A673 (cell line): ENCODE data around the gene EXOC2. TPM values are rescaled to one million over a fixed set of nuclear protein-coding genes. Genes with fewer than 3 reads are reported as not detected.

ENCODE experiments used
- BruUV-seq: library from RNA; stranded (reverse); fragments of 400-500 nt; replicated peaks from 2 replicates; lab custom pipeline; 2021; lab: Mats Ljungman, UMichigan
- CTCF ChIA-PET: fragments of 300-600 bp; sonication (Branson Sonifier 250); formaldehyde crosslinking; loops from one replicate; lab custom pipeline; 2022; ENCODE audit warnings: antibody characterized with exemption; lab: Charles Lee
- POLR2A ChIA-PET: fragments of 300-600 bp; sonication (Branson Sonifier 250); formaldehyde crosslinking; loops from one replicate; lab custom pipeline; 2022; ENCODE audit warnings: antibody characterized with exemption; ENCODE audit not compliant: low non-redundant PET; lab: Charles Lee
- DNase-seq: peaks from one replicate; pipeline ENCODE4 v3.0.0-alpha.2; 2015; ENCODE audit warnings: low spot score
- H3K27ac ChIP-seq: fragments of 200-600 bp; sonication (generic); 2 replicates; pipeline ENCODE4 v1.5.1; 2016; ENCODE audit warnings: mixed run types, low read depth, mild to moderate bottlenecking, mixed read lengths, antibody characterized with exemption, low read length; ENCODE audit not compliant: poor library complexity, severe bottlenecking
- H3K27me3 ChIP-seq: fragments of 200-600 bp; sonication (generic); replicated peaks from 2 replicates; pipeline ENCODE4 v1.6.1; 2017; ENCODE audit warnings: mixed run types, low read depth, mild to moderate bottlenecking, mixed read lengths, antibody characterized with exemption, low read length; ENCODE audit not compliant: insufficient read depth, poor library complexity
- H3K36me3 ChIP-seq: fragments of 200-600 bp; sonication (generic); 2 replicates; pipeline ENCODE4 v1.6.1; 2016; ENCODE audit warnings: mixed run types, mild to moderate bottlenecking, mixed read lengths, antibody characterized with exemption, low read length; ENCODE audit not compliant: insufficient read depth, poor library complexity, severe bottlenecking
- H3K4me1 ChIP-seq: fragments of 200-600 bp; sonication (generic); 2 replicates; pipeline ENCODE4 v1.6.1; 2017; ENCODE audit warnings: mixed run types, mild to moderate bottlenecking, mixed read lengths, antibody characterized with exemption, low read length; ENCODE audit not compliant: insufficient read depth, poor library complexity, severe bottlenecking
- H3K4me3 ChIP-seq: fragments of 200-600 bp; sonication (generic); 2 replicates; pipeline ENCODE4 v1.5.1; 2016; ENCODE audit warnings: low read depth, mixed run types, mild to moderate bottlenecking, mixed read lengths, low read length; ENCODE audit not compliant: poor library complexity, severe bottlenecking
- H3K9me3 ChIP-seq: fragments of 200-600 bp; sonication (generic); 2 replicates; pipeline ENCODE4 v1.6.1; 2016; ENCODE audit warnings: mixed run types, low read depth, mild to moderate bottlenecking, mixed read lengths, antibody characterized with exemption, low read length; ENCODE audit not compliant: poor library complexity, severe bottlenecking
- EZH2 ChIP-seq: fragments of 200-600 bp; sonication (generic); IDR thresholded peaks from 2 replicates; pipeline ENCODE4 v1.6.1; 2017; ENCODE audit warnings: borderline replicate concordance, low read depth, mild to moderate bottlenecking, mixed read lengths, antibody characterized with exemption, low read length; ENCODE audit not compliant: poor library complexity, severe bottlenecking
- intact Hi-C: fragments of 100-400 bp; cut with micrococcal nuclease; formaldehyde crosslinking; loops from one replicate; pipeline ENCODE4 v1.10.0; 2022; ENCODE audit not compliant: unreplicated experiment
- total RNA-seq: library from RNA; stranded (reverse); gene quantifications from 2 replicates; pipeline ENCODE4 v1.2.3, GENCODE V29; 2021
- TF ChIP-seq, protein P1 (sequence below): fragments of 300-800, 200-600 bp; sonication (generic); conservative IDR thresholded peaks from 2 replicates; pipeline ENCODE4 v1.5.1; 2017; ENCODE audit warnings: low read depth, mild to moderate bottlenecking, antibody characterized with exemption, low read length, moderate library complexity, mixed read lengths

Gene EXOC2
- total RNA-seq, 1 experiment from 2014 or later: 22.4 TPM

GRCh38 chr6:611928-612327 lies 81.0 kb downstream of the EXOC2 start:
- no TSS peak for BruUV-seq
- no peaks in the 10 kb centered on the region for H3K27me3 ChIP-seq
- no peaks in the 10 kb centered on the region for H3K9me3 ChIP-seq
- no peaks in the 10 kb centered on the region for H3K36me3 ChIP-seq
- no peak overlapping the region for H3K4me3 ChIP-seq
- no peaks in the 10 kb centered on the region for H3K4me1 ChIP-seq
- TF ChIP-seq, protein P1, sequence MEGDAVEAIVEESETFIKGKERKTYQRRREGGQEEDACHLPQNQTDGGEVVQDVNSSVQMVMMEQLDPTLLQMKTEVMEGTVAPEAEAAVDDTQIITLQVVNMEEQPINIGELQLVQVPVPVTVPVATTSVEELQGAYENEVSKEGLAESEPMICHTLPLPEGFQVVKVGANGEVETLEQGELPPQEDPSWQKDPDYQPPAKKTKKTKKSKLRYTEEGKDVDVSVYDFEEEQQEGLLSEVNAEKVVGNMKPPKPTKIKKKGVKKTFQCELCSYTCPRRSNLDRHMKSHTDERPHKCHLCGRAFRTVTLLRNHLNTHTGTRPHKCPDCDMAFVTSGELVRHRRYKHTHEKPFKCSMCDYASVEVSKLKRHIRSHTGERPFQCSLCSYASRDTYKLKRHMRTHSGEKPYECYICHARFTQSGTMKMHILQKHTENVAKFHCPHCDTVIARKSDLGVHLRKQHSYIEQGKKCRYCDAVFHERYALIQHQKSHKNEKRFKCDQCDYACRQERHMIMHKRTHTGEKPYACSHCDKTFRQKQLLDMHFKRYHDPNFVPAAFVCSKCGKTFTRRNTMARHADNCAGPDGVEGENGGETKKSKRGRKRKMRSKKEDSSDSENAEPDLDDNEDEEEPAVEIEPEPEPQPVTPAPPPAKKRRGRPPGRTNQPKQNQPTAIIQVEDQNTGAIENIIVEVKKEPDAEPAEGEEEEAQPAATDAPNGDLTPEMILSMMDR: no peak
- no peak for TF ChIP-seq EZH2
- ChIA-PET CTCF (no interaction called here), POLR2A (no interaction called here)
- no peak overlapping the region for H3K27ac ChIP-seq
- no peak for DNase-seq
- intact Hi-C loops: no loop called here

DNA sequence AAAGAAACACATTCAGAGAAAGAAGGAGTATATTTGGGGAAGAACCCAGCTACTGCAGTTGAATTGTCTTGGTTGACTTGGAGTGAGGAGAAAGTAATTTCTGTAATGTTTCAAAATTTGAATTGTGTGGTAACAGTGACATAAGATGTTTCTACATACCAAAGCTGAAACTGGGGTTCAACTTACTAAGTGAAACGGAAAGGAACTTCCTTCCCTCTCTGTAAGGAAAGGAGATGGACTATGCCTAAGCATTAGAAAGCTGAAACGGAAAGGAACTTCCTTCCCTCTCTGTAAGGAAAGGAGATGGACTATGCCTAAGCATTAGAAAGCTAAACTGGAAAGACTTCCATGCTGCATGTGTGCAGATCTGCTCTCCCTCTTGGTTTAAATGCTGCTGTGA lies 82.1 kb downstream of the EXOC2 start:
- intact Hi-C loops: no loop called here
- TF ChIP-seq, protein P1: no peak
- no peak for TF ChIP-seq EZH2
- ChIA-PET POLR2A (no interaction called here), CTCF (no interaction called here)
- no peak overlapping the region for H3K27ac ChIP-seq
- H3K4me1 ChIP-seq: no peaks in the 10 kb centered on the region
- DNase-seq: no peak
- H3K4me3 ChIP-seq: no peak overlapping the region
- no TSS peak for BruUV-seq
- H3K27me3 ChIP-seq: no peaks in the 10 kb centered on the region
- no peaks in the 10 kb centered on the region for H3K36me3 ChIP-seq
- H3K9me3 ChIP-seq: no peaks in the 10 kb centered on the region

- ChIA-PET CTCF (no interaction called here), POLR2A (no interaction called here)
- no TSS peak for BruUV-seq
- TF ChIP-seq EZH2: no peak
- TF ChIP-seq, protein P1: no peak
- Histone ChIP-seq H3K36me3 (no peaks in the 10 kb centered on the region), H3K9me3 (no peaks in the 10 kb centered on the region), H3K27me3 (no peaks in the 10 kb centered on the region), H3K4me3 (no peak overlapping the region), H3K27ac (no peak overlapping the region), H3K4me1 (no peaks in the 10 kb centered on the region)
- DNase-seq: no peak
- intact Hi-C loops: no loop called here
Observed at GRCh38 chr6:609905-610304, 83.0 kb downstream of the EXOC2 start.
